Cardiac muscle cell (in vitro differentiated cells and primary cell): ENCODE measurements around the gene PDGFC. TPM values are rescaled to one million over a fixed set of nuclear protein-coding genes. Genes with fewer than 3 reads are reported as not detected.

ENCODE experiments used
- DNase-seq, 2 donors: peaks; one replicate each; pipeline versions ENCODE4 v3.0.0 to v3.0.0-alpha.2; 2010 to 2017; ENCODE audit warnings: low read depth in 1 of 2, low spot score in 1 of 2
- H3K27ac ChIP-seq: fragments of 200-600 bp; sonication (generic); 2 replicates; pipeline ENCODE4 v1.5.1; 2016
- H3K27me3 ChIP-seq: fragments of 200-600 bp; sonication (generic); 2 replicates; pipeline ENCODE4 v1.6.0; 2016; ENCODE audit warnings: control low read depth
- H3K36me3 ChIP-seq: fragments of 200-600 bp; sonication (generic); 2 replicates; pipeline ENCODE4 v1.5.1; 2016; ENCODE audit warnings: control low read depth
- H3K4me1 ChIP-seq: fragments of 200-600 bp; sonication (generic); 2 replicates; pipeline ENCODE4 v1.8.1; 2017; ENCODE audit warnings: low read depth, mild to moderate bottlenecking, mixed run types
- H3K4me3 ChIP-seq: fragments of 200-600 bp; sonication (generic); 2 replicates; pipeline ENCODE4 v1.5.1; 2016; ENCODE audit warnings: mild to moderate bottlenecking
- H3K9me3 ChIP-seq: fragments of 200-600 bp; sonication (generic); 2 replicates; pipeline ENCODE4 v1.5.1; 2017; ENCODE audit warnings: low read depth, mild to moderate bottlenecking, control low read depth
- polyA plus RNA-seq: library from polyadenylated mRNA; unstranded; fragments of >200 nt; fragmentation: Nextera tagmentation; extraction: Ambion mirVana; gene quantifications from 2 replicates; pipeline ENCODE4 v1.2.1, GENCODE V29; 2016
- total RNA-seq: library from RNA; depleted of rRNA; stranded (reverse); fragments of >200 nt; gene quantifications from 2 replicates; pipeline ENCODE4 v1.2.3, GENCODE V29; 2016
- TF ChIP-seq, protein P1 (sequence below): IDR thresholded peaks from 2 replicates; pipeline ENCODE4 v1.5.1; 2012; ENCODE audit warnings: low read depth, mild to moderate bottlenecking, low read length

The PDGFC gene
- total and polyA plus RNA-seq, 2 experiments from 2014 or later, result 6.9 to 18.2 TPM

GRCh38 chr4:156718226-156718625, 253.4 kb downstream of the PDGFC start:
- no peaks in the 10 kb centered on the region for H3K9me3 ChIP-seq
- no peaks in the 10 kb centered on the region for H3K36me3 ChIP-seq
- TF ChIP-seq, protein P1, sequence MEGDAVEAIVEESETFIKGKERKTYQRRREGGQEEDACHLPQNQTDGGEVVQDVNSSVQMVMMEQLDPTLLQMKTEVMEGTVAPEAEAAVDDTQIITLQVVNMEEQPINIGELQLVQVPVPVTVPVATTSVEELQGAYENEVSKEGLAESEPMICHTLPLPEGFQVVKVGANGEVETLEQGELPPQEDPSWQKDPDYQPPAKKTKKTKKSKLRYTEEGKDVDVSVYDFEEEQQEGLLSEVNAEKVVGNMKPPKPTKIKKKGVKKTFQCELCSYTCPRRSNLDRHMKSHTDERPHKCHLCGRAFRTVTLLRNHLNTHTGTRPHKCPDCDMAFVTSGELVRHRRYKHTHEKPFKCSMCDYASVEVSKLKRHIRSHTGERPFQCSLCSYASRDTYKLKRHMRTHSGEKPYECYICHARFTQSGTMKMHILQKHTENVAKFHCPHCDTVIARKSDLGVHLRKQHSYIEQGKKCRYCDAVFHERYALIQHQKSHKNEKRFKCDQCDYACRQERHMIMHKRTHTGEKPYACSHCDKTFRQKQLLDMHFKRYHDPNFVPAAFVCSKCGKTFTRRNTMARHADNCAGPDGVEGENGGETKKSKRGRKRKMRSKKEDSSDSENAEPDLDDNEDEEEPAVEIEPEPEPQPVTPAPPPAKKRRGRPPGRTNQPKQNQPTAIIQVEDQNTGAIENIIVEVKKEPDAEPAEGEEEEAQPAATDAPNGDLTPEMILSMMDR, result no peak
- no peaks in the 10 kb centered on the region for H3K4me1 ChIP-seq
- H3K4me3 ChIP-seq, result no peak overlapping the region
- H3K27ac ChIP-seq, result no peak overlapping the region
- no peaks in the 10 kb centered on the region for H3K27me3 ChIP-seq
- DNase-seq, result peak in 1 of 2 donors; percentile 11

DNA sequence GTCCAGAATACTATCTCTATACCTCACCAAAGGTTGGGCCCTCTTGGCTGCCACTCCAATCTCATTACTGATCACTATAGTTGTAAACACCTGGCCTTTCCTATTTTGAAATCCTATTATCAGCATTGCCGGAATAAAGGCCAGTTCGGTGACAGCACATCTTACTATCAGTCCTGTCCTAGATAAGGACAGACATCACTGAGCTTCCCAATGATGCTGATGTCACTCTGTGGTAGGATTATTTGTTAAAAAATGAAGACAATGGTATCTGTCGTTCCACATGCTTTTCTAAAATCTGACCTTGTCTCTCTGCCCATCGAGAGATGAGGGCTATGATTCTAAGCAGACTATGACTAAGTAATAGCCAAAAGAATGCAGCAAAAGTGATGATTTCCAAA, 260.4 kb downstream of the PDGFC start:
- H3K27ac ChIP-seq, result no peak overlapping the region
- no peaks in the 10 kb centered on the region for H3K4me1 ChIP-seq
- no peak overlapping the region for H3K4me3 ChIP-seq
- H3K9me3 ChIP-seq, result no peaks in the 10 kb centered on the region
- no peak for DNase-seq
- H3K36me3 ChIP-seq, result no peaks in the 10 kb centered on the region
- TF ChIP-seq, protein P1, result no peak
- no peaks in the 10 kb centered on the region for H3K27me3 ChIP-seq

Other genes with a start within 250 kb of the PDGFC start
- gene GLRB, start 104.4 kb upstream of the PDGFC start, total RNA-seq, result 2.5 and 2.6 TPM in 2 replicates
- gene GLRB, start 104.4 kb upstream of the PDGFC start, polyA plus RNA-seq, result 0.75 and 2.6 TPM in 2 replicates
- gene GRIA2, start 248.9 kb upstream of the PDGFC start, total RNA-seq, result not detected in 2 replicates
- gene GRIA2, start 248.9 kb upstream of the PDGFC start, polyA plus RNA-seq, result not detected in 2 replicates